ENCODE measurements around the gene BUD13. TPM values are rescaled to one million over a fixed set of nuclear protein-coding genes. Genes with fewer than 3 reads are reported as not detected.
A peak's percentile ranks its signal among the peaks of the same experiment; 100 is the strongest.

BUD13 gene
- total RNA-seq, 2 donors from 2014 or later, result 22.3 to 29.1 TPM

DNA sequence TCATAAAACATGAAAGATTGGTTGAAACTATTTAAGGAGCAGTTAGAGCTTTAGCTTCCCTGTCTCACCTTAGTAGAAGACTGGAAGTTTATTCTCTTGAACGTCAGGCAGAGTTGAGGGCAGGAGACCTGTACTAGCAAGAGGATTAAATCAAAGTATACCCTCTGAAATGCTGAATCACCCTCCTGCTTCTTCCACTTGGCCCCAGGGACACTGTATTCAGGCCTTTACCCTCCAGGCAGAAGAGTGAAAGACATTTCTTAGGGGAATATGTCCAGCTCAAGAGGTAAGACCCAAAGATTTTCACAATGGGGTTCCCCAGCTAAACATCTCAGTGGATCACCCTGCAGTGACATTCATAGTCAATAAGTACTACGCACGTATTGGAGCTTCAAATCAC, 38.4 kb upstream of the BUD13 start:
- Mint-ChIP-seq H3K36me3 (ENCODE audit: low read depth) (no peaks in the 10 kb centered on the region), H3K9me3 (no peaks in the 10 kb centered on the region), H3K27me3 (ENCODE audit: insufficient read depth) (peaks cover 2% of the 10 kb centered on the region), H3K4me1 (peaks cover 27% of the 10 kb centered on the region), H3K4me3 (no peak overlapping the region), H3K27ac (no peak overlapping the region)
- peak; percentile 25 for DNase-seq
- no peaks in the 10 kb centered on the region for H3K36me3 ChIP-seq (ENCODE audit: control insufficient read depth, insufficient read depth, low read length)
- H3K9me3 ChIP-seq (ENCODE audit: control insufficient read depth, low read length), result peaks cover 5% of the 10 kb centered on the region
- no peak overlapping the region for H3K9ac ChIP-seq (ENCODE audit: extremely low read depth, low read length, poor library complexity, severe bottlenecking)
- H3K4me1 ChIP-seq (ENCODE audit: control insufficient read depth, insufficient read depth, low read length), result peaks cover 10% of the 10 kb centered on the region
- H3K4me3 ChIP-seq (ENCODE audit: low read length), result no peak overlapping the region
- no peak overlapping the region for H3K27ac ChIP-seq (ENCODE audit: low read depth, low read length)
- no peaks in the 10 kb centered on the region for H3K27me3 ChIP-seq (ENCODE audit: control insufficient read depth, insufficient read depth, low read length, poor library complexity, severe bottlenecking)
- TF ChIP-seq, protein P1, sequence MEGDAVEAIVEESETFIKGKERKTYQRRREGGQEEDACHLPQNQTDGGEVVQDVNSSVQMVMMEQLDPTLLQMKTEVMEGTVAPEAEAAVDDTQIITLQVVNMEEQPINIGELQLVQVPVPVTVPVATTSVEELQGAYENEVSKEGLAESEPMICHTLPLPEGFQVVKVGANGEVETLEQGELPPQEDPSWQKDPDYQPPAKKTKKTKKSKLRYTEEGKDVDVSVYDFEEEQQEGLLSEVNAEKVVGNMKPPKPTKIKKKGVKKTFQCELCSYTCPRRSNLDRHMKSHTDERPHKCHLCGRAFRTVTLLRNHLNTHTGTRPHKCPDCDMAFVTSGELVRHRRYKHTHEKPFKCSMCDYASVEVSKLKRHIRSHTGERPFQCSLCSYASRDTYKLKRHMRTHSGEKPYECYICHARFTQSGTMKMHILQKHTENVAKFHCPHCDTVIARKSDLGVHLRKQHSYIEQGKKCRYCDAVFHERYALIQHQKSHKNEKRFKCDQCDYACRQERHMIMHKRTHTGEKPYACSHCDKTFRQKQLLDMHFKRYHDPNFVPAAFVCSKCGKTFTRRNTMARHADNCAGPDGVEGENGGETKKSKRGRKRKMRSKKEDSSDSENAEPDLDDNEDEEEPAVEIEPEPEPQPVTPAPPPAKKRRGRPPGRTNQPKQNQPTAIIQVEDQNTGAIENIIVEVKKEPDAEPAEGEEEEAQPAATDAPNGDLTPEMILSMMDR (conservative IDR thresholded peaks at IDR 0.05), result no peak
- WGBS, 2 experiments (ENCODE audit: insufficient coverage in 1 of 2, insufficient read length in 1 of 2), result 88 to 91% methylated on average over 3 of the region's 3 CpGs

DNA sequence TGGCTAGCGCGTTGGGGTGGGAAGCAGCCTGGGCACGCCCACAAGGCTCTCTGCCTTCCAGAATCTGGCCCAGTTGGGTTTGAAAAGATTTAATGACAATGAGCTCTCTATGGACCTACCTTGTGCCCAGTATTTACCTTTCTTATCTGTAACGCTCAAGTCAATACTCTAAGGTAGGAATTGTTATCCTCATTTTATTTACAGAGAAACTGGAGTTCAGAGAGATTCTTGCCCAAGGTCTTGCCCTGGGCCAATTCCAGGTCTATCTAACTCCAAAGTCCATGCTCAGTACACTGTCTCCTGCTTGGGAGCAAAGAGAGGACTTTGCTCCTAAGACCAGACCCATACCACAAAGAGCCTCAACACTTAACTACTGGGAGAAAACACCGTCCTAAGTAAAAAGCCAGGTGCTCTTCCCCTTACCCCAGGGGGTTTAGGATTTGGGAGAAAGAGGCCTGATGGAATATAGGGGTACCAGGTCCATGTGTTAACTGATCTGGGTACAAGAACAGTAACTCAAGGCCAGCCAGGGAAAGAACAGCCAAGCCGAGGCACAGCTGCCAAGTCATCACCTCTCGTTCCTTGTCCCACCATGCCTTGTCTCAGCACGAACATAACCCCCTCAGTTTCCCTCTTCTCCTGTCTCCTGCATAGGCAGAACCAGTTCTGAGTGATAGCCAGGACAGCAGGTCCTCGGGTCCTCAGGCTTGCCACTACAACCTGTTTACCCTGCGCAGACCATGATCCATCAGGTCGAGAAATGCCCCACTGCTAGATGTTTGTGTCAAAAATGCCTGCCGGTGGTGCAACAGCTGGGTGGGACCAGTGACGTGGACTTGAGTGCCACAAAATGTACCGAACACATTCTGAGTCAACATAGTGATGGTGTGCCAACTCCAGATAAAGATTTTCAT, 35.7 kb upstream of the BUD13 start:
- H3K9ac ChIP-seq (ENCODE audit: extremely low read depth, low read length, poor library complexity, severe bottlenecking), result no peak overlapping the region
- H3K9me3 Mint-ChIP-seq, result no peaks in the 10 kb centered on the region
- TF ChIP-seq, protein P1 (conservative IDR thresholded peaks at IDR 0.05), result no peak
- no peaks in the 10 kb centered on the region for H3K27me3 ChIP-seq (ENCODE audit: control insufficient read depth, insufficient read depth, low read length, poor library complexity, severe bottlenecking)
- no peak overlapping the region for H3K4me3 Mint-ChIP-seq
- peaks cover 5% of the 10 kb centered on the region for H3K9me3 ChIP-seq (ENCODE audit: control insufficient read depth, low read length)
- no peak overlapping the region for H3K27ac ChIP-seq (ENCODE audit: low read depth, low read length)
- H3K36me3 Mint-ChIP-seq (ENCODE audit: low read depth), result no peaks in the 10 kb centered on the region
- DNase-seq, result peak; percentile 18
- WGBS, 2 experiments (ENCODE audit: insufficient coverage in 1 of 2, insufficient read length in 1 of 2), result 84 to 88% methylated on average over 6 to 14 of the region's 14 CpGs
- no peak overlapping the region for H3K27ac Mint-ChIP-seq
- peaks cover 22% of the 10 kb centered on the region for H3K4me1 Mint-ChIP-seq
- H3K36me3 ChIP-seq (ENCODE audit: control insufficient read depth, insufficient read depth, low read length), result no peaks in the 10 kb centered on the region
- H3K4me1 ChIP-seq (ENCODE audit: control insufficient read depth, insufficient read depth, low read length), result peaks cover 5% of the 10 kb centered on the region
- H3K4me3 ChIP-seq (ENCODE audit: low read length), result peak overlapping the region; percentile 53
- peaks cover 10% of the 10 kb centered on the region for H3K27me3 Mint-ChIP-seq (ENCODE audit: insufficient read depth)

DNA sequence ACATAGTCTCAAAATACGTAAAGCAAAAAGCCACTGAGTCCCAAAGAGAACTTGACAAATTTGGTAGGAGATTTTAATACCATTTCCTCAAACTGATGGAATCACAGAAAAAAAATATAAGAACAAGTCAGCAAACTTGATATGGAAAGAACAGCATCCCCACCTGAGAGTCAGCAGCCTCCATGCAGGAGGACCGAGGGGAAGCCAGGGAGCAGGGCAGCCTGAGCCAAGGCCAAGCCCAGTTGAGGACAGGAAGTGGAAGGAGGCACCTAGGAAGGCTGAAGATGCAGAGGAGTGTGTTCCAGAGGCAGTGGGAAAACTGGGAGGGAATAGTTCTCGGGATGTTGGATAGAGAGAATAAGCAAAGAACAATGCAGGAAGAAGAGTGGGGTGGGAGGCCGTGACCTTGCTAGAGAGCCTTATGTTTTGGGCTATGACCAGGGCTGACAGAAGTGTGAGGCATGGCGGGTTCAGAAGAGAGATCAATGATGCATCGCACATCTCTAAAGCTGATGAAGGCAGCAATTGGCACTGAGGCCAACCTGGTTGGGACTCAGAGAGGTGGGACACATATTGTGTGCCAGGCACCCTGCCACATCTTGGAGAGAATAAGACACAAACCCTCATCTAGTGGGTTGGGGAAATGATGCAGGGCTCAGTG, 34.9 kb upstream of the BUD13 start:
- TF ChIP-seq, protein P1 (conservative IDR thresholded peaks at IDR 0.05), result no peak
- peak; percentile 42 for DNase-seq
- no peaks in the 10 kb centered on the region for H3K36me3 ChIP-seq (ENCODE audit: control insufficient read depth, insufficient read depth, low read length)
- H3K4me3 ChIP-seq (ENCODE audit: low read length), result no peak overlapping the region
- H3K27ac ChIP-seq (ENCODE audit: low read depth, low read length), result no peak overlapping the region
- H3K4me1 ChIP-seq (ENCODE audit: control insufficient read depth, insufficient read depth, low read length), result peaks cover 5% of the 10 kb centered on the region
- Mint-ChIP-seq H3K27ac (no peak overlapping the region), H3K9me3 (no peaks in the 10 kb centered on the region), H3K4me3 (no peak overlapping the region), H3K27me3 (ENCODE audit: insufficient read depth) (peaks cover 10% of the 10 kb centered on the region), H3K36me3 (ENCODE audit: low read depth) (no peaks in the 10 kb centered on the region), H3K4me1 (peaks cover 16% of the 10 kb centered on the region)
- no peaks in the 10 kb centered on the region for H3K27me3 ChIP-seq (ENCODE audit: control insufficient read depth, insufficient read depth, low read length, poor library complexity, severe bottlenecking)
- peaks cover 3% of the 10 kb centered on the region for H3K9me3 ChIP-seq (ENCODE audit: control insufficient read depth, low read length)
- WGBS, 2 experiments (ENCODE audit: insufficient coverage in 1 of 2, insufficient read length in 1 of 2), result 95 to 97% methylated on average over 6 of the region's 6 CpGs
- H3K9ac ChIP-seq (ENCODE audit: extremely low read depth, low read length, poor library complexity, severe bottlenecking), result no peak overlapping the region
